DOHH2 (cell line): ENCODE results near the gene PSMD3.
A peak's percentile ranks its signal among the peaks of the same experiment; 100 is the strongest.

ENCODE experiments used
- H3F3A ChIP-seq: fragments of 200-600 bp; sonication (generic), shearing (Covaris generic); 2 replicates; pipeline ENCODE4 v1.6.0; 2016; ENCODE audit warnings: antibody characterized with exemption, mild to moderate bottlenecking; ENCODE audit not compliant: control insufficient read depth, insufficient read depth
- H3K27ac ChIP-seq: fragments of 200-600 bp; sonication (generic); 2 replicates; pipeline ENCODE4 v1.5.1; 2014; ENCODE audit warnings: low read depth, mild to moderate bottlenecking, low read length, moderate library complexity
- H3K27me3 ChIP-seq: fragments of 200-600 bp; sonication (generic); 2 replicates; pipeline ENCODE4 v1.6.1; 2014; ENCODE audit warnings: mild to moderate bottlenecking, low read length, mixed read lengths; ENCODE audit not compliant: control insufficient read depth
- H3K36me3 ChIP-seq: fragments of 200-600 bp; sonication (generic); 2 replicates; pipeline ENCODE4 v1.6.1; 2014; ENCODE audit warnings: mild to moderate bottlenecking, low read length, moderate library complexity, mixed read lengths; ENCODE audit not compliant: control insufficient read depth
- H3K4me1 ChIP-seq: fragments of 200-600 bp; sonication (generic); 2 replicates; pipeline ENCODE4 v1.6.1; 2014; ENCODE audit warnings: mild to moderate bottlenecking, low read length, mixed read lengths; ENCODE audit not compliant: control insufficient read depth
- H3K4me2 ChIP-seq: fragments of 200-600 bp; sonication (generic); 2 replicates; pipeline ENCODE4 v1.6.0; 2014; ENCODE audit warnings: mild to moderate bottlenecking, low read length, moderate library complexity
- H3K4me3 ChIP-seq: fragments of 200-600 bp; sonication (generic); 2 replicates; pipeline ENCODE4 v1.5.1; 2014; ENCODE audit warnings: mild to moderate bottlenecking, low read length, mixed read lengths
- H3K79me2 ChIP-seq: fragments of 200-600 bp; sonication (generic); 2 replicates; pipeline ENCODE4 v1.6.1; 2014; ENCODE audit warnings: mild to moderate bottlenecking, low read length, mixed read lengths; ENCODE audit not compliant: control insufficient read depth
- H3K9me2 ChIP-seq: fragments of 200-600 bp; sonication (generic); replicated peaks from 2 replicates; pipeline ENCODE4 v1.6.1; 2014; ENCODE audit warnings: mild to moderate bottlenecking, low read length, mixed read lengths; ENCODE audit not compliant: control insufficient read depth
- H3K9me3 ChIP-seq: fragments of 200-600 bp; sonication (generic); 2 replicates; pipeline ENCODE4 v1.6.1; 2014; ENCODE audit warnings: antibody characterized with exemption, low read length, mixed read lengths; ENCODE audit not compliant: control insufficient read depth, insufficient read depth
- H4K20me1 ChIP-seq: fragments of 200-600 bp; sonication (generic); 2 replicates; pipeline ENCODE4 v1.6.0; 2014; ENCODE audit warnings: low read depth, mild to moderate bottlenecking, antibody characterized with exemption, low read length, moderate library complexity; ENCODE audit not compliant: control insufficient read depth, insufficient read depth
- CTCF ChIP-seq: fragments of 200-600 bp; sonication (generic); IDR thresholded peaks from one replicate; pipeline ENCODE4 v1.5.1; 2014; ENCODE audit warnings: antibody characterized with exemption, mild to moderate bottlenecking, low read depth, low read length; ENCODE audit not compliant: poor library complexity, severe bottlenecking
- EZH2phosphoT487 ChIP-seq: fragments of 200-600 bp; sonication (generic); IDR thresholded peaks from 2 replicates; pipeline ENCODE4 v1.6.1; 2017; ENCODE audit warnings: borderline replicate concordance, mild to moderate bottlenecking, antibody characterized with exemption, low read length, moderate library complexity, mixed read lengths

Gene PSMD3

GRCh38 chr17:40025559-40025958 lies 45.0 kb downstream of the PSMD3 start:
- Histone ChIP-seq H3K27me3 (no peaks in the 10 kb centered on the region), H4K20me1 (no peaks in the 10 kb centered on the region), H3K4me3 (no peak overlapping the region), H3F3A (no peaks in the 10 kb centered on the region), H3K9me2 (no peaks in the 10 kb centered on the region), H3K36me3 (peaks cover 47% of the 10 kb centered on the region), H3K27ac (no peak overlapping the region), H3K79me2 (no peaks in the 10 kb centered on the region), H3K4me1 (no peaks in the 10 kb centered on the region), H3K9me3 (no peaks in the 10 kb centered on the region), H3K4me2 (no peak overlapping the region)
- no peak for TF ChIP-seq EZH2phosphoT487
- no peak for TF ChIP-seq CTCF

GRCh38 chr17:40025991-40026815 lies 45.6 kb downstream of the PSMD3 start:
- Histone ChIP-seq H4K20me1 (no peaks in the 10 kb centered on the region), H3K4me2 (no peak overlapping the region), H3K79me2 (no peaks in the 10 kb centered on the region), H3K9me2 (no peaks in the 10 kb centered on the region), H3F3A (no peaks in the 10 kb centered on the region), H3K4me3 (no peak overlapping the region), H3K4me1 (no peaks in the 10 kb centered on the region), H3K27me3 (no peaks in the 10 kb centered on the region), H3K36me3 (peaks cover 51% of the 10 kb centered on the region), H3K9me3 (no peaks in the 10 kb centered on the region), H3K27ac (no peak overlapping the region)
- TF ChIP-seq CTCF (no peak), EZH2phosphoT487 (no peak)

- H3K4me2 ChIP-seq, result no peak overlapping the region
- H3F3A ChIP-seq, result no peaks in the 10 kb centered on the region
- no peaks in the 10 kb centered on the region for H3K27me3 ChIP-seq
- H3K4me3 ChIP-seq, result no peak overlapping the region
- no peak overlapping the region for H3K27ac ChIP-seq
- H4K20me1 ChIP-seq, result no peaks in the 10 kb centered on the region
- H3K9me2 ChIP-seq, result no peaks in the 10 kb centered on the region
- peak; percentile 90 for TF ChIP-seq CTCF
- no peak for TF ChIP-seq EZH2phosphoT487
- peaks cover 56% of the 10 kb centered on the region for H3K36me3 ChIP-seq
- H3K4me1 ChIP-seq, result no peaks in the 10 kb centered on the region
- no peaks in the 10 kb centered on the region for H3K79me2 ChIP-seq
- no peaks in the 10 kb centered on the region for H3K9me3 ChIP-seq
Observed at GRCh38 chr17:40026816-40027613, 46.4 kb downstream of the PSMD3 start.
